Bronchial epithelial cell (primary cell): ENCODE measurements around the gene OR51E1. TPM values are rescaled to one million over a fixed set of nuclear protein-coding genes. Genes with fewer than 3 reads are reported as not detected.

ENCODE experiments used
- DNase-seq: peaks from one replicate; pipeline ENCODE4 v3.0.0-alpha.2; 2010; ENCODE audit warnings: low read depth
- FAIRE-seq: peaks from 2 replicates; lab custom pipeline; 2011; peaks lifted over from hg19 to GRCh38; lab: Jason Lieb, UNC
- H3K27me3 ChIP-seq: 2 replicates; pipeline ENCODE4 v1.5.1; 2011; ENCODE audit warnings: low read length; ENCODE audit not compliant: control insufficient read depth, insufficient read depth
- H3K36me3 ChIP-seq: 2 replicates; pipeline ENCODE4 v1.5.1; 2011; ENCODE audit warnings: low read length; ENCODE audit not compliant: control insufficient read depth, insufficient read depth
- H3K4me3 ChIP-seq: 2 replicates; pipeline ENCODE4 v1.5.1; 2011; ENCODE audit warnings: mild to moderate bottlenecking, low read depth, low read length, control low read depth
- total RNA-seq: library from RNA; depleted of rRNA; stranded (reverse); fragments of >200 nt; gene quantifications from 2 replicates; pipeline ENCODE4 v1.2.1, GENCODE V29; 2014
- TF ChIP-seq, protein P1 (sequence below): IDR thresholded peaks from 2 replicates; pipeline ENCODE4 v1.5.1; 2011; ENCODE audit warnings: mild to moderate bottlenecking, moderate library complexity, low read length, control low read depth, inconsistent platforms; ENCODE audit not compliant: insufficient read depth, severe bottlenecking

OR51E1 gene, protein sequence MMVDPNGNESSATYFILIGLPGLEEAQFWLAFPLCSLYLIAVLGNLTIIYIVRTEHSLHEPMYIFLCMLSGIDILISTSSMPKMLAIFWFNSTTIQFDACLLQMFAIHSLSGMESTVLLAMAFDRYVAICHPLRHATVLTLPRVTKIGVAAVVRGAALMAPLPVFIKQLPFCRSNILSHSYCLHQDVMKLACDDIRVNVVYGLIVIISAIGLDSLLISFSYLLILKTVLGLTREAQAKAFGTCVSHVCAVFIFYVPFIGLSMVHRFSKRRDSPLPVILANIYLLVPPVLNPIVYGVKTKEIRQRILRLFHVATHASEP
- total RNA-seq, result not detected in 2 replicates

DNA sequence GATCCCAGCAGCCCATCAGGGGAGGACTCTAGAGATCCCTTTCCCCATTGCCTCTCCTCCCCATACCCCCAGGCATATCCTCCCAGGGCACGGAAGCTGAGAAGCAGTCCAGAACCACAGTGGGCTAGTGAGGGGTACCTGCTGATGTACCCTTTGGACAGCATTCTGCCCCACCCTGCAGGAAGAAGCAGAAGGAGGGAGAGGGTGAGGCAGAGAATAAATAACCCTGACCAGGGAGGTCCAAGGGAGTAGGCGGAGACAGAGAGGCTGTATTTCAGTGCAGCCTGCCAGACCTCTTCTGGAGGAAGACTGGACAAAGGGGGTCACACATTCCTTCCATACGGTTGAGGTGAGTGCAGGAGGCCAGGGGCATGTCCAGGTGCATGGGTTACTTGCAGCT lies at the start of gene OR51E1:
OR51E1 (plus strand) TSS at position 301 of the 400 bp plus-strand sequence. CDS start 8,545 bp downstream, outside the sequence.
- Histone ChIP-seq H3K4me3 (no peak within 1 kb of the TSS), H3K27me3 (no peaks in the 10 kb centered on the region), H3K36me3 (no peaks in the 10 kb centered on the region)
- DNase-seq, result no peak
- TF ChIP-seq, protein P1, sequence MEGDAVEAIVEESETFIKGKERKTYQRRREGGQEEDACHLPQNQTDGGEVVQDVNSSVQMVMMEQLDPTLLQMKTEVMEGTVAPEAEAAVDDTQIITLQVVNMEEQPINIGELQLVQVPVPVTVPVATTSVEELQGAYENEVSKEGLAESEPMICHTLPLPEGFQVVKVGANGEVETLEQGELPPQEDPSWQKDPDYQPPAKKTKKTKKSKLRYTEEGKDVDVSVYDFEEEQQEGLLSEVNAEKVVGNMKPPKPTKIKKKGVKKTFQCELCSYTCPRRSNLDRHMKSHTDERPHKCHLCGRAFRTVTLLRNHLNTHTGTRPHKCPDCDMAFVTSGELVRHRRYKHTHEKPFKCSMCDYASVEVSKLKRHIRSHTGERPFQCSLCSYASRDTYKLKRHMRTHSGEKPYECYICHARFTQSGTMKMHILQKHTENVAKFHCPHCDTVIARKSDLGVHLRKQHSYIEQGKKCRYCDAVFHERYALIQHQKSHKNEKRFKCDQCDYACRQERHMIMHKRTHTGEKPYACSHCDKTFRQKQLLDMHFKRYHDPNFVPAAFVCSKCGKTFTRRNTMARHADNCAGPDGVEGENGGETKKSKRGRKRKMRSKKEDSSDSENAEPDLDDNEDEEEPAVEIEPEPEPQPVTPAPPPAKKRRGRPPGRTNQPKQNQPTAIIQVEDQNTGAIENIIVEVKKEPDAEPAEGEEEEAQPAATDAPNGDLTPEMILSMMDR, result no peak
- FAIRE-seq, result no peak

DNA sequence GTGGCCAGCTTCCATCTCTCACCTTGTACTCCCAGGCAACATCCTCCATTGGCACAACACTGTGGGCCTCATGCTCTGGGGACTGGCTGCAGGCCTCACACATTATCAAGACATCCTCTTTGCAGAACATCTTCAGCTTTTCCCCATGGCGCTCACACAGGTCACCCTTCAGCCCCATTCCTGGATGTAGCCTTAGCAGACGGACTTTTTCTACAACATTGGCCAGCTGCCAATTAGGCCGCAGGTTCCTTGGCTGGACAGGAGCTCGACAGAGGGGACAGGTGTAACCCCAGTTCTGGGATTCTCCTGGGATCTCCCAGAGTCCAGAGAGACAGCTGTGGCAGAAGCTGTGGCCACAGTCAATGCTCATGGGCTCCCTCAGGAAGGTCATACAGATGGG lies 38.7 kb upstream of the OR51E1 start:
- Histone ChIP-seq H3K36me3 (peaks cover 12% of the 10 kb centered on the region), H3K27me3 (no peaks in the 10 kb centered on the region), H3K4me3 (no peak overlapping the region)
- TF ChIP-seq, protein P1, result no peak
- FAIRE-seq, result no peak
- no peak for DNase-seq

- peak; percentile 11 for DNase-seq
- FAIRE-seq, result no peak
- TF ChIP-seq, protein P1, result no peak
- peak overlapping the region; percentile 69 for H3K4me3 ChIP-seq
- no peaks in the 10 kb centered on the region for H3K27me3 ChIP-seq
- peaks cover 8% of the 10 kb centered on the region for H3K36me3 ChIP-seq
Observed at GRCh38 chr11:4606231-4607015, 37.4 kb upstream of the OR51E1 start.

- TF ChIP-seq, protein P1, result no peak
- Histone ChIP-seq H3K36me3 (peaks cover 3% of the 10 kb centered on the region), H3K4me3 (peak overlapping the region; percentile 69), H3K27me3 (no peaks in the 10 kb centered on the region)
- no peak for FAIRE-seq
- DNase-seq, result peak; percentile 40
Observed at GRCh38 chr11:4607096-4607495, 36.7 kb upstream of the OR51E1 start.

DNA sequence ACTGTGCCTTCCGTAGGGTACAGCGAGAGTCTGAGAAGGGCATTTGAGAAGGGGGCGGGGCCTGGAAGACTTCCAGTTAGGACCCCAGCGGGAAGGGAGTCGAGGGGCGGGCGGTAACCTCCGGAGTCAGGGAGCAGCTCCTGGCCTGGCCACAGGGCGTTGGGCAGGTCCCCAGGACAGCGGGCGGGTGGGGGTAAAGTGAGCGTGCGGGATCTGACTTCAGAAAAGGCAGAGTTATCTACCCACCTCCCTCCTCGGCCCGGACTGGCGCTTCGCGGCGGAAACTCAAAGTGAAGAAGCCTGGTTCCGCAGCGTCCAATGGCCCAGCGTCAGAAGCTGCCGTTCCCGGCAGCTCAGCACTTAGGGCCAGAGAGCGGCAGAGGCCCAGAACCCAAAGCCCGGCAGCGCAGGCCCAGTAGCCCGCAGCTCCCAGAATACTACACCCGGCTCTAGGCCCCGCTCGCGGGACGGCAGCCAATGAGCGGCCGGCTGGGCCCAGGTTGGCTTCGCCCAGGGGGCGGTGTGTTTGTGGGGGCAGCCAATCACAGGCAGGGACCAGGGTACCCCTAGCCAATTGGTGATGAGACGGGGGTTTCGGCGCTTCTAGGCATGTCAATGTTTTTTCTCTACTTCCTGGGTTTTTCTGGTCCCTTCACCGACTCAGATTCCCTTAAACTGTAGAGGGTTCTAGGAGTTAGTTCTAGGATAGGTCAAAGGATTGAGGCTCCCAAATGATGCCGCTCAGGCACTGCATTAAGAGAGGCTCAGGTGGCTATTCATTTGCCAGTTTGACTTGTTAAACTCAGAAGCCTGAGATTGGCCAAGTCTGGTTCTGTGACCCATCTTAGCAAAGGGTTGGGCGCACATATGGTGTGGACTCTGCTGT lies 35.8 kb upstream of the OR51E1 start, which contains the start of gene TRIM68:
TRIM68 (minus strand) TSS at position 451 of the 886 bp plus-strand sequence. CDS start 2,727 bp downstream, outside the sequence.
- FAIRE-seq, result peak; percentile 58
- peak; percentile 87 for DNase-seq
- TF ChIP-seq, protein P1, result no peak
- Histone ChIP-seq H3K4me3 (peak within 1 kb of the TSS; percentile 69), H3K27me3 (no peaks in the 10 kb centered on the region), H3K36me3 (peaks cover 3% of the 10 kb centered on the region)
